ENCODE results near the gene TBC1D10A. TPM values are rescaled to one million over a fixed set of nuclear protein-coding genes. Genes with fewer than 3 reads are reported as not detected.

TBC1D10A gene
- polyA plus RNA-seq, 1 donor (not counting 4 experiments of a cell fraction or from before 2014, with no cell fraction given) = 17.8 TPM

GRCh38 chr22:30252411-30253204 lies 74.1 kb downstream of the TBC1D10A start:
- no peaks in the 10 kb centered on the region for H4K20me1 ChIP-seq (ENCODE audit: control insufficient read depth, extremely low read depth, insufficient read depth, low read length)
- H3K36me3 ChIP-seq (ENCODE audit: control insufficient read depth in 2 of 2, extremely low read depth in 1 of 2, insufficient read depth in 2 of 2, low read length in 2 of 2) = no peaks in the 10 kb centered on the region
- peak overlapping the region; percentile 1 for H3K9ac ChIP-seq (ENCODE audit: control insufficient read depth, extremely low read depth, insufficient read depth, low read length)
- H3K27ac ChIP-seq (ENCODE audit: control insufficient read depth, insufficient read depth, low read length) = peak overlapping the region; percentile 13
- peaks cover 46% of the 10 kb centered on the region for H3K4me1 ChIP-seq (ENCODE audit: control insufficient read depth, extremely low read depth, insufficient read depth, low read length)
- DNase-seq (ENCODE audit: low read depth, low spot score) (no peak), FAIRE-seq (peak; percentile 96)
- H3K79me2 ChIP-seq (ENCODE audit: control insufficient read depth, insufficient read depth, low read length) = no peaks in the 10 kb centered on the region
- H3K4me2 ChIP-seq (ENCODE audit: control insufficient read depth, extremely low read depth, insufficient read depth, low read depth, low read length) = peak overlapping the region; percentile 44
- dilution Hi-C loops (cut with MboI; ENCODE audit: extremely low pct_ligation_motif_present, low sequenced_read_pairs) = no loop called here
- TF ChIP-seq EZH2 (IDR thresholded peaks at IDR 0.05; ENCODE audit: low read length) = no peak
- TF ChIP-seq, protein P1, sequence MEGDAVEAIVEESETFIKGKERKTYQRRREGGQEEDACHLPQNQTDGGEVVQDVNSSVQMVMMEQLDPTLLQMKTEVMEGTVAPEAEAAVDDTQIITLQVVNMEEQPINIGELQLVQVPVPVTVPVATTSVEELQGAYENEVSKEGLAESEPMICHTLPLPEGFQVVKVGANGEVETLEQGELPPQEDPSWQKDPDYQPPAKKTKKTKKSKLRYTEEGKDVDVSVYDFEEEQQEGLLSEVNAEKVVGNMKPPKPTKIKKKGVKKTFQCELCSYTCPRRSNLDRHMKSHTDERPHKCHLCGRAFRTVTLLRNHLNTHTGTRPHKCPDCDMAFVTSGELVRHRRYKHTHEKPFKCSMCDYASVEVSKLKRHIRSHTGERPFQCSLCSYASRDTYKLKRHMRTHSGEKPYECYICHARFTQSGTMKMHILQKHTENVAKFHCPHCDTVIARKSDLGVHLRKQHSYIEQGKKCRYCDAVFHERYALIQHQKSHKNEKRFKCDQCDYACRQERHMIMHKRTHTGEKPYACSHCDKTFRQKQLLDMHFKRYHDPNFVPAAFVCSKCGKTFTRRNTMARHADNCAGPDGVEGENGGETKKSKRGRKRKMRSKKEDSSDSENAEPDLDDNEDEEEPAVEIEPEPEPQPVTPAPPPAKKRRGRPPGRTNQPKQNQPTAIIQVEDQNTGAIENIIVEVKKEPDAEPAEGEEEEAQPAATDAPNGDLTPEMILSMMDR (optimal IDR thresholded peaks at IDR 0.05 in 1 of 3, IDR thresholded peaks at IDR 0.05 in 1 of 3, conservative IDR thresholded peaks at IDR 0.05 in 1 of 3; ENCODE audit: extremely low read depth in 1 of 3, insufficient read depth in 2 of 3, low read length in 3 of 3) = no peak
- no peaks in the 10 kb centered on the region for H3K9me3 ChIP-seq (ENCODE audit: control insufficient read depth, low read depth, low read length)
- peak overlapping the region; percentile 4 for H2AFZ ChIP-seq (ENCODE audit: control insufficient read depth, low read length)
- H3K9me1 ChIP-seq (ENCODE audit: control insufficient read depth, extremely low read depth, insufficient read depth, low read length) = no peaks in the 10 kb centered on the region
- no peaks in the 10 kb centered on the region for H3K27me3 ChIP-seq (ENCODE audit: control insufficient read depth, extremely low read depth, insufficient read depth, low read length)
- no peak overlapping the region for H3K4me3 ChIP-seq (ENCODE audit: control insufficient read depth in 2 of 3, extremely low read depth in 1 of 3, insufficient read depth in 2 of 3, low read depth in 1 of 3, low read length in 3 of 3)

- FAIRE-seq = no peak
- H3K36me3 ChIP-seq (ENCODE audit: control insufficient read depth in 2 of 2, extremely low read depth in 1 of 2, insufficient read depth in 2 of 2, low read length in 2 of 2) = no peaks in the 10 kb centered on the region
- H4K20me1 ChIP-seq (ENCODE audit: control insufficient read depth, extremely low read depth, insufficient read depth, low read length) = no peaks in the 10 kb centered on the region
- no peak for TF ChIP-seq EZH2 (IDR thresholded peaks at IDR 0.05; ENCODE audit: low read length)
- TF ChIP-seq, protein P1 (optimal IDR thresholded peaks at IDR 0.05 in 1 of 3, IDR thresholded peaks at IDR 0.05 in 1 of 3, conservative IDR thresholded peaks at IDR 0.05 in 1 of 3; ENCODE audit: extremely low read depth in 1 of 3, insufficient read depth in 2 of 3, low read length in 3 of 3) = no peak
- H3K79me2 ChIP-seq (ENCODE audit: control insufficient read depth, insufficient read depth, low read length) = no peaks in the 10 kb centered on the region
- no peaks in the 10 kb centered on the region for H3K9me1 ChIP-seq (ENCODE audit: control insufficient read depth, extremely low read depth, insufficient read depth, low read length)
- H3K27ac ChIP-seq (ENCODE audit: control insufficient read depth, insufficient read depth, low read length) = peak overlapping the region; percentile 2
- dilution Hi-C loops (cut with MboI; ENCODE audit: extremely low pct_ligation_motif_present, low sequenced_read_pairs) = no loop called here
- H3K4me1 ChIP-seq (ENCODE audit: control insufficient read depth, extremely low read depth, insufficient read depth, low read length) = peaks cover 41% of the 10 kb centered on the region
- H2AFZ ChIP-seq (ENCODE audit: control insufficient read depth, low read length) = no peak overlapping the region
- DNase-seq (ENCODE audit: low read depth, low spot score) = no peak
- no peak overlapping the region for H3K4me3 ChIP-seq (ENCODE audit: control insufficient read depth in 2 of 3, extremely low read depth in 1 of 3, insufficient read depth in 2 of 3, low read depth in 1 of 3, low read length in 3 of 3)
- no peaks in the 10 kb centered on the region for H3K9me3 ChIP-seq (ENCODE audit: control insufficient read depth, low read depth, low read length)
- H3K27me3 ChIP-seq (ENCODE audit: control insufficient read depth, extremely low read depth, insufficient read depth, low read length) = no peaks in the 10 kb centered on the region
- peak overlapping the region; percentile 52 for H3K4me2 ChIP-seq (ENCODE audit: control insufficient read depth, extremely low read depth, insufficient read depth, low read depth, low read length)
- peak overlapping the region; percentile 18 for H3K9ac ChIP-seq (ENCODE audit: control insufficient read depth, extremely low read depth, insufficient read depth, low read length)
Observed at GRCh38 chr22:30251711-30252110, 75.0 kb downstream of the TBC1D10A start.

All from keratinocyte (primary cell).